Central memory CD4-positive, alpha-beta T cell (primary cell): ENCODE data around the gene IQGAP2.
A peak's percentile ranks its signal among the peaks of the same experiment; 100 is the strongest.
"Not testable (repeated sequence)": the region's sequence is repeated elsewhere in the genome, so short reads cannot be mapped to it uniquely, and the experiment has no call there.

ENCODE experiments used
- DNase-seq: peaks from one replicate; pipeline ENCODE4 v3.0.0; 2022

IQGAP2 gene

GRCh38 chr5:76545184-76545583 is 142.1 kb downstream of the IQGAP2 start:
- no peak for DNase-seq

GRCh38 chr5:76546497-76547102 is 143.5 kb downstream of the IQGAP2 start:
- peak; percentile 45 for DNase-seq

- DNase-seq = peak; percentile 86
Measured at GRCh38 chr5:76547242-76547890, 144.3 kb downstream of the IQGAP2 start.

GRCh38 chr5:76547891-76548524 is 144.9 kb downstream of the IQGAP2 start:
- no peak for DNase-seq

GRCh38 chr5:76548525-76549229 is 145.6 kb downstream of the IQGAP2 start:
- DNase-seq = no peak

- DNase-seq = not testable (repeated sequence)
Measured at GRCh38 chr5:76550881-76551280, 147.8 kb downstream of the IQGAP2 start.

GRCh38 chr5:76552546-76552945 is 149.5 kb downstream of the IQGAP2 start:
- DNase-seq = no peak

GRCh38 chr5:76553251-76553650 is 150.2 kb downstream of the IQGAP2 start:
- no peak for DNase-seq

- no peak for DNase-seq
Measured at GRCh38 chr5:76555114-76555513, 152.0 kb downstream of the IQGAP2 start.

GRCh38 chr5:76555717-76556116 is 152.6 kb downstream of the IQGAP2 start:
- no peak for DNase-seq

GRCh38 chr5:76556511-76557221 is 153.6 kb downstream of the IQGAP2 start:
- no peak for DNase-seq

GRCh38 chr5:76560952-76561891 is 158.1 kb downstream of the IQGAP2 start:
- no peak for DNase-seq

GRCh38 chr5:76561959-76562358 is 158.9 kb downstream of the IQGAP2 start:
- no peak for DNase-seq

- DNase-seq = no peak
Measured at GRCh38 chr5:76565009-76565408, 161.9 kb downstream of the IQGAP2 start.

- DNase-seq = no peak
Measured at GRCh38 chr5:76570153-76570552, 167.1 kb downstream of the IQGAP2 start.

GRCh38 chr5:76571559-76571958 is 168.5 kb downstream of the IQGAP2 start:
- no peak for DNase-seq

- no peak for DNase-seq
Measured at GRCh38 chr5:76576450-76576849, 173.4 kb downstream of the IQGAP2 start.

- DNase-seq = no peak
Measured at GRCh38 chr5:76576996-76577395, 173.9 kb downstream of the IQGAP2 start.

- DNase-seq = no peak
Measured at GRCh38 chr5:76579166-76579937, 176.3 kb downstream of the IQGAP2 start.

- DNase-seq = no peak
Measured at GRCh38 chr5:76580981-76581380, 177.9 kb downstream of the IQGAP2 start.
